SK-MEL-5 (cell line): ENCODE results near the gene PLXNC1. TPM values are rescaled to one million over a fixed set of nuclear protein-coding genes. Genes with fewer than 3 reads are reported as not detected.

Source experiments
- DNase-seq: peaks from one replicate; pipeline ENCODE4 v3.0.0-alpha.2; 2016; ENCODE audit warnings: low read depth, low spot score
- in situ Hi-C: cut with HindIII; loops from 2 replicates; pipeline ENCODE4 v1.10.0; 2016; ENCODE audit warnings: low sequenced_read_pairs, high pct_unique_total_duplicates, low pct_unique_long_range_greater_than_20kb
- polyA plus RNA-seq, 2 experiments: library from polyadenylated mRNA; depleted of rRNA; stranded (reverse); fragments of >200 nt; gene quantifications; 2 replicates each; pipeline ENCODE4 v1.2.3, GENCODE V29; 2015
- total RNA-seq: library from RNA; depleted of rRNA; stranded (reverse); fragments of >200 nt; shearing (Covaris generic); gene quantifications from 2 replicates; pipeline ENCODE4 v1.2.3, GENCODE V29; 2014; rRNA removed

PLXNC1 gene
- total RNA-seq = 48.8 and 52.5 TPM in 2 replicates
- polyA plus RNA-seq (2015; cell fraction: cytosol; rRNA removed) = 33.3 and 48.0 TPM in 2 replicates
- polyA plus RNA-seq (2015; cell fraction: nucleus; rRNA removed) = 24.2 and 26.6 TPM in 2 replicates

GRCh38 chr12:94147991-94148738 is at the start of gene PLXNC1:
Gene PLXNC1, plus strand, starts transcription at chr12:94148577. Its CDS starts 395 bp downstream, at chr12:94148972.
- peak; percentile 34 for DNase-seq
- in situ Hi-C loops = no loop called here

GRCh38 chr12:94099191-94099590 is 49.2 kb upstream of the PLXNC1 start:
- no peak for DNase-seq
- in situ Hi-C loops = no loop called here

- in situ Hi-C loops = no loop called here
- DNase-seq = no peak
Measured at GRCh38 chr12:94099632-94100031, 48.7 kb upstream of the PLXNC1 start.

- in situ Hi-C loops = no loop called here
- DNase-seq = no peak
Measured at GRCh38 chr12:94100211-94100627, 48.2 kb upstream of the PLXNC1 start.

- DNase-seq = peak; percentile 67
- in situ Hi-C loops = no loop called here
Measured at GRCh38 chr12:94100990-94101737, 47.2 kb upstream of the PLXNC1 start.

GRCh38 chr12:94101738-94102660 is 46.4 kb upstream of the PLXNC1 start:
- in situ Hi-C loops = no loop called here
- DNase-seq = peak; percentile 92

GRCh38 chr12:94103986-94104385 is 44.4 kb upstream of the PLXNC1 start:
- in situ Hi-C loops = no loop called here

GRCh38 chr12:94107910-94108309 is 40.5 kb upstream of the PLXNC1 start:
- in situ Hi-C loops = no loop called here

More at GRCh38 chr12:94103986-94104385, 44.4 kb upstream of the PLXNC1 start:
- DNase-seq = no peak

GRCh38 chr12:94109160-94109559 is 39.2 kb upstream of the PLXNC1 start:
- in situ Hi-C loops = no loop called here
- DNase-seq = no peak

More at GRCh38 chr12:94107910-94108309, 40.5 kb upstream of the PLXNC1 start:
- DNase-seq = no peak

GRCh38 chr12:94110258-94110657 is 38.1 kb upstream of the PLXNC1 start:
- DNase-seq = no peak
- in situ Hi-C loops = no loop called here

GRCh38 chr12:94111302-94111701 is 37.1 kb upstream of the PLXNC1 start:
- no peak for DNase-seq
- in situ Hi-C loops = no loop called here

GRCh38 chr12:94112121-94112520 is 36.3 kb upstream of the PLXNC1 start:
- no peak for DNase-seq
- in situ Hi-C loops = no loop called here

- in situ Hi-C loops = no loop called here
- no peak for DNase-seq
Measured at GRCh38 chr12:94114166-94114565, 34.2 kb upstream of the PLXNC1 start.

GRCh38 chr12:94116191-94116590 is 32.2 kb upstream of the PLXNC1 start:
- DNase-seq = peak; percentile 65

GRCh38 chr12:94121886-94122285 is 26.5 kb upstream of the PLXNC1 start:
- no peak for DNase-seq
- in situ Hi-C loops = no loop called here

More at GRCh38 chr12:94116191-94116590, 32.2 kb upstream of the PLXNC1 start:
- in situ Hi-C loops = no loop called here

- no peak for DNase-seq
- in situ Hi-C loops = no loop called here
Measured at GRCh38 chr12:94122591-94122990, 25.8 kb upstream of the PLXNC1 start.

- no peak for DNase-seq
- in situ Hi-C loops = no loop called here
Measured at GRCh38 chr12:94123127-94123526, 25.2 kb upstream of the PLXNC1 start.

- no peak for DNase-seq
- in situ Hi-C loops = no loop called here
Measured at GRCh38 chr12:94126067-94126466, 22.3 kb upstream of the PLXNC1 start.
